CD4-positive, alpha-beta memory T cell (primary cell): ENCODE results near the gene COPS3. TPM values are rescaled to one million over a fixed set of nuclear protein-coding genes. Genes with fewer than 3 reads are reported as not detected.

Experiments
- polyA plus RNA-seq, 2 donors: library from polyadenylated mRNA; unstranded; fragments of 300-500 nt; fragmentation: Illumina TruSeq; gene quantifications; one replicate each; pipeline ENCODE4 v1.2.3, GENCODE V29; 2021
- total RNA-seq, 2 experiments: library from RNA; stranded (reverse); gene quantifications; one replicate each; pipeline ENCODE4 v1.2.3, GENCODE V29; 2021

COPS3 gene
- total and polyA plus RNA-seq, 4 experiments from 2014 or later, result 45.4 to 103 (median 81.5) TPM

Other genes with a start within 250 kb of the COPS3 start
- gene MPRIP, start 238.8 kb downstream of the COPS3 start, total RNA-seq, result 100 to 1,000 TPM; 250 to 255 TPM
- 10 to 100 TPM; 48.4 to 53.2 TPM for gene MPRIP, start 238.8 kb downstream of the COPS3 start, polyA plus RNA-seq
- 10 to 100 TPM; 12.8 to 13.9 TPM for gene PLD6, start 74.9 kb downstream of the COPS3 start, total RNA-seq
- gene PLD6, start 74.9 kb downstream of the COPS3 start, polyA plus RNA-seq, result 10 to 100 TPM; 18.4 to 26.6 TPM
- gene FLCN, start 44.1 kb downstream of the COPS3 start, total RNA-seq, result 10 to 100 TPM; 94.4 to 95.0 TPM
- gene FLCN, start 44.1 kb downstream of the COPS3 start, polyA plus RNA-seq, result 1 to 10 TPM; 2.4 to 5.2 TPM
- 1 to 10 TPM; 1.4 to 2.7 TPM for gene NT5M, start 22.1 kb upstream of the COPS3 start, total RNA-seq
- gene NT5M, start 22.1 kb upstream of the COPS3 start, polyA plus RNA-seq, result 1 to 10 TPM in 1 of 2 donors, under 1 TPM in 1; 0.37 to 2.9 TPM
- 10 to 100 TPM; 17.1 to 18.9 TPM for gene MED9, start 195.8 kb upstream of the COPS3 start, total RNA-seq
- gene MED9, start 195.8 kb upstream of the COPS3 start, polyA plus RNA-seq, result 10 to 100 TPM in 1 of 2 donors, 1 to 10 TPM in 1; 9.3 to 16.8 TPM
- gene RASD1, start 215.1 kb upstream of the COPS3 start, total RNA-seq, result under 1 TPM; 0.86 to 0.87 TPM
- under 1 TPM; 0.38 to 0.45 TPM for gene RASD1, start 215.1 kb upstream of the COPS3 start, polyA plus RNA-seq